ENCODE measurements around the gene UGGT2.

- TF ChIP-seq, protein P1, sequence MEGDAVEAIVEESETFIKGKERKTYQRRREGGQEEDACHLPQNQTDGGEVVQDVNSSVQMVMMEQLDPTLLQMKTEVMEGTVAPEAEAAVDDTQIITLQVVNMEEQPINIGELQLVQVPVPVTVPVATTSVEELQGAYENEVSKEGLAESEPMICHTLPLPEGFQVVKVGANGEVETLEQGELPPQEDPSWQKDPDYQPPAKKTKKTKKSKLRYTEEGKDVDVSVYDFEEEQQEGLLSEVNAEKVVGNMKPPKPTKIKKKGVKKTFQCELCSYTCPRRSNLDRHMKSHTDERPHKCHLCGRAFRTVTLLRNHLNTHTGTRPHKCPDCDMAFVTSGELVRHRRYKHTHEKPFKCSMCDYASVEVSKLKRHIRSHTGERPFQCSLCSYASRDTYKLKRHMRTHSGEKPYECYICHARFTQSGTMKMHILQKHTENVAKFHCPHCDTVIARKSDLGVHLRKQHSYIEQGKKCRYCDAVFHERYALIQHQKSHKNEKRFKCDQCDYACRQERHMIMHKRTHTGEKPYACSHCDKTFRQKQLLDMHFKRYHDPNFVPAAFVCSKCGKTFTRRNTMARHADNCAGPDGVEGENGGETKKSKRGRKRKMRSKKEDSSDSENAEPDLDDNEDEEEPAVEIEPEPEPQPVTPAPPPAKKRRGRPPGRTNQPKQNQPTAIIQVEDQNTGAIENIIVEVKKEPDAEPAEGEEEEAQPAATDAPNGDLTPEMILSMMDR (IDR thresholded peaks at IDR 0.05): no peak
- no peak for TF ChIP-seq POLR2A (IDR thresholded peaks at IDR 0.05)
These were observed 572 bp downstream of the UGGT2 start for GRCh38 chr13:96052656-96053002.

Measured in esophagus squamous epithelium (tissue), 4 donors.